HG02840 (cell line): ENCODE measurements around the gene SLC25A1.

ENCODE experiments used
- ATAC-seq: cut with Tn5 transposase; IDR thresholded peaks from one replicate; pipeline ENCODE4 v1.9.1; 2021; ENCODE audit warnings: mild to moderate bottlenecking, moderate library complexity, moderate number of reproducible peaks; ENCODE audit not compliant: unreplicated experiment, low FRiP score

The SLC25A1 gene

DNA sequence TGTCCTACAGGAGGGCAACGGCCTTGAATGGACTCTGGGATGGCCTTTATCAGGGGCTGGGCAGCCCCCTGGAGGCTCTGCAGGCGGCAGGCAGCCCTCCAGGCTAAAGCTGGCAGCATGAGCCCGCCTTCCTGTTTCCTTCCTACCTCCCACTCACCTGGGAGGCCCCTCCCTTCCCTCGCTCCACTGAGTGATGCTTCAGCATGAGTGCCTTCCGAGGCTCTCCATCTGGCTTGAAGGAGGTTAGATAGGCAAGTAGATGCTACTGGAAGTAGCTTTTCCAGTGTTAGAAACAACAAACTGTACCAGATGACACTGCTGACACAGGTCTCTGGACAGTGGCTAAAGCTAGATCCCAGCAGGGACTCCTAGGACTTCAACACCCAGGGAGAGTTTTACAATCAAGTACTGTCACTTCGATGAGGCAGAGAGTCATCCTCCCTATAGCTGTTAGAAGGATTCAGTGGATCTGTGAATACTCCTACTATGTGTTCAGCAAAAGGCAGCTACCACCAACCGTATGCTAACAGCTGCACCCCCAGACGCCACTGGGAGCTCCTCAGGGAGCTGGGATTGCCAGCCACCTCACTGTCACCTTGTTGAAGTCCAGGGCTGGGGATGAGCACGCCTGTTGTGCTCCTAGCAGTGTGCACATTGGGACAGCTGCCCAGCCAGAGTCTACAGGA is 4.1 kb upstream of the SLC25A1 start:
- no peak for ATAC-seq

DNA sequence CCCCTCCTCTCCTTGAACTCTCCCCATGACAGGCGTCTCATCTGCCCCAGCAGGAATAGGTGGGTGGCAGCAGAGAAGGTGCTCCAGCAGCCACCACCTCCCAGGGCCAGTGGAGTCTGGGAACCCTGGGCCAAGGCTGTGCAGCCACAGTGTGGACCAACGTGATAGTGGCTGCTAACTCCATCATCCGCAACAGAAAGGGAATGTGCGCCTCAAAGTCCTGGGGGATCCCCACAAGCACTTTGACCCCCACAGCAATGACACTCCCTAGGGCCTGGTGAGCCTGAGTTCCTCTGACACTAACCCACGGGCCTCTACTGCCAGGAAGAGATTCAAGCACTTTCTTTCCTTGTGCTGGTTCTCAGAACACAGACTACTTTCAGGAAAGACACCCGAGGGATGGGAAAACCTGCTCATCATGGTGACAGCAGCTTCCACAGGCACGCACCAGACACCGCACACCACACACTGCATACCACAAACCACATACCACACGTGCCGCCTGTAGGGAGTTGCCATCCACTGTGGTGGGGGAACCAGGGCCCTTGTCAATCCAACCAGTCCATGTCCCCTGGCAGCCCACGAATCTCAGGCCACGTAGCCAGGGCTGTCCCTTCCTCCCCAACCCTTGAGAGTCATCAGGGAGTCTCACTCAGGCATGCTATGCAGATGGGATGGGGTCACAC is 3.4 kb upstream of the SLC25A1 start:
- no peak for ATAC-seq

DNA sequence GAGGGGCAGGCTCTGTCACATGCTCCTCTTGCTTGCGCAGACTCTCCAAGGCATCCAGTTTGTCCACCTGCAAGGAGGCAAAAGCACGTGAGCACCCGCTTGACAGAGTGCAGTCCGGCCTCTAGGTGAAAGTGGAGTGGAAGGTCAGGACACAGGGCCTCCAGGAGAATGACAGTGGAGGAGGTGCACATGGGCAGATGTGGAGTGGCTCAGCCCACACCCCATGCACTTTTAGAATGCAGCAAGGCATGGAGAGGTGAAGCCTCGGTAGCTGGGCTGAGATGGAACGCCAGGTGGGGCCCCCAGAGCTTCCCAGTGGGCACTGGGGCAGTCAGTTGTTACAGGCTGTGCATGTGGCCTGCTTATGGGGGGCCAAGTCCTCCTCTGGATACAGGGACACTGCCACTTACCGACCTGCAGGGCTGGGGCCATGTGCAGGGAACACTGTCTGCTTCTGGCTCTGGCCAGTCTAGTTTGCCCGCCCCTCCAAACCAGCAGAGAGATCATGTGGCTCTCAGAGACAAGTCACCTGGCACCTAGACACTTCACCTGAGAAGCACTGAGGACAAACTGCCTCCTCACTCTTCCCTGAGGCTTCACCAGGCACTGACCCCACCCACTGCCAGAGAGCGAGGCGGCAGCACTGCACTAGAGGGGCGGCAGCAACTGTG is 2.3 kb upstream of the SLC25A1 start:
- ATAC-seq = no peak

DNA sequence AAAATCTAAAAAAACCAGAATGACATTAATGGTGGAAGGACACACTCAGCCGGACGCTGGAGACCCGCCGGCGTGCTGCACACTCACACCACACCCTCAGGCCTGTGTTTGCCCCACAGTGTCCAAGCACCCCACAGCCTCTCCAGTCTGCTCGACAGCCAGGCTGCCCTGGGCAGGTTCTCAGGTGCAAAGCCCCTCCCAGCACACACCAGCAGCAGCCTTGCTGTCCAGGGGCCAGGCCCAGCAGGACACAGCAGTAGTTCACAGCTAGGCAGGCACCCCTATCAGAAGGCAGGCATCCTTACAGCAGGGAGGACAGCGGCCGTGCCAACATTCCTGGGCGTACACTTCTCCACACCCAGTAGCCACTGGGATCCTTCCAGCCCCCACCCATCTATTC is 1.7 kb upstream of the SLC25A1 start:
- ATAC-seq = no peak

DNA sequence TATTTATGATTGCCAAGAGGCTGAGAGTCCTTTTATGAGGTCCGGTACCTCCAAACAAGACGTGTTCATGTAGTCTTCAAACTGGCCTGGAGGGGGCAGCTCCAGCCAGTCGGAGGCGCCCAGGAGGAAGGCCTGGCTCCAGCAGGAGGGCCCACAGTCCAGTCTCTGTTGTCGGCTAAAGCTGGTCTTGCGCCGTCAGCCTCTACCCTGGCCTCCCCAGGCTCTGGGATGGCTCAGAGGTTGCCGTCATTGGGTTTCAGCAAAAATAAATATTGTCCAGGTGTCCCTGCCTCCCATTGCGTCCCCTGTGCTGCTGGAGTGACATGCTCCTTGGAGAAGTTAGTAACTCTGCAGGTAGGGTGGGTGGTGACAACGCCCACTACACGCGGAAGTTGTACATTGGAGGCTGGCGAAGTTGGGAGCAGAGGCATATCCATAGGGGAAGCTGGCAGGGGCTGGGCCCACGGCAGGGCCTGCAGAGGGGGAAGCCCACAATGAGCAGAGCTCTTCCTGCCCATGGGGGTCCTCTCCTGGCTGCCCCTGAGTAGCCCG is 1.0 kb upstream of the SLC25A1 start:
- ATAC-seq = no peak

DNA sequence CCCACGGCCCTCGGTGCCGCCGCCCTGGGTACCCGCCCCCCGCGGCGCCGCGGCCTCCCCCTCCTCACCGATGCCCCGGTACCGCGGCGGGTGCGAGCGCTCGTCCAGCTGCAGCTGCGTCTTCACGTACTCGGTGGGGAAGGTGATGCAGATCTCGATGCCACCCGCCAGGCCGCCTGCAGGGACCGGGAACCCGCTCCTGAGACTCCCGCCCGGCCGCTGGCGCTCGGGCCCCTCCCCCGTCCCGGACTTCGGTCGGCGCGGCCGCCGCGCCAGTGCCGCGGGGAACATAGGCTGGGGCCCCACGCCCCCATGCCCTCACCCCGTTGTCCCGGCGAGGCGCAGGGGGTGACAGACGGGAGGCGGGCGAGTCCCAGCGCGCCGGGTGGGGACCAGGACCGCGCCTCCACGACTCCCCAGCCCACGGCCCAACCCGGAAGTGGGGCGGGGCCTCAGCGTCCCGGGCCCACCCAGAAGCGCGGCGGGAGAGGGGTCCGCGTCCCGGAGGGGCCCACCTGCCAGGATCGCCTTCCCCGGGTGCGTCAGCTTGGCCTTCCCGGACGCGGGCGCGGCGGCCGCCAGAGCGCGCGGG is 375 bp downstream of the SLC25A1 start:
- ATAC-seq = peak; percentile 34

DNA sequence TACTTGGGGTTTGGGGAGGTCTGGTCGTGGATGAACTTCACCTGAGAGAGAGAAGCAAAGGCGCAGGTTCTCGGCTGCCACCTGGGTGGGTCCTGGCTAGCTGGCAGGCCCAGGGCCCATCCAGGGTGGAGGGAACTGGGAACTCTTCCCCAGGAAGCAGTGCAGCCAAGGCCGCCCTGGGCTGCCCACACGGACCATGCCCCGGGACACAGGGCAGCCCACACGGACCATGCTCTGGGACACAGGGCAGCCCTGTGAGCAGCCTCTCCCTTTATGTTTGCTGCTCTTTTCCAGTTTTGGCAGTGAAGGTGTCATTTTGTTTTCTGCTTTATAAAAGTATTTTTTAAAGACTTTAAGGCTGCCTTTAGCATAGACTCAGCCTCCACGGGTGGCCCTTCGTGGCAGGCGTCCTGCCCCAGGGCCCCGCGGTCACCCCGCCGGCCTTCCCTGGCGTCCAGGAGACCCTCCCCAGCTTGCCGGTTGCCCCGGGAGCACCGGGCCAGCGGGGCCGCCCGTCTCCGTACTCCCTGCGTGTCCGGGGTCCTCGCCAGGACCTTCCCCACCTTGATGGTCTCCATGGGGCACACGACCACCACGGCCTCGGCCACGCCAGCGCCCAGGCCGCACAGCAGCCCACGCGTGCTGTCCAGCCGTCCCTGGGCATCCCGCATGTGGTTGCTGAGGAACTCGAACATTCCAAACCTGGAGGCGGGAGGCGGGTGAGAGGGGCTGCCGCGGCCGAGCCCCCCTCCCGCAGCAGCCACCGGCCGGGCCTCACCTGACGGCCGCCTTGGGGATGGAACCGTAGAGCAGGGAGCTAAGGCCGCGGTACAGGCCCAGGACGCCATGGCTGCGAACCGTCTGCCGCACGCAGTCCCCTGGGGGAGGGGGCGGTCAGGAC is 1.1 kb downstream of the SLC25A1 start:
- no peak for ATAC-seq

DNA sequence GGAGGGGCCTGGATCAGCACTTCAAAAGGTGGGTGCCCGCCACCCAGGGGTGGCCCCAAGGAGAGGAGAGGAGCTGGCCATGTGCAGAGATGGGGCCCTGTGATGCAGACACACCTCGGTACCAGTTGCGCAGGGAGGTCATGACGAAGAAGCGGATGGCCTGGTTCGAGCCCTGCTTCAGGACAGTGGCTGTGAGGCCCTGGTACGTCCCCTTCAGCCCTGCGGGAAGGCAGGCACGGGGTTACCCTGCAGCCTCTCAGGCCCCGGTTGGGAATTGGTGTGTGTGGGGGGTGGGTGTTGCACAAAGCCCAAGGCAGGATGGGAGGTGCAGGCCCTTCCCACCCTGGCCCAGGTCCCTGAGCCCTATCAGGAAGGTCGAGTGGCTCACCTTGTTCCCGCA is 1.8 kb downstream of the SLC25A1 start:
- no peak for ATAC-seq

DNA sequence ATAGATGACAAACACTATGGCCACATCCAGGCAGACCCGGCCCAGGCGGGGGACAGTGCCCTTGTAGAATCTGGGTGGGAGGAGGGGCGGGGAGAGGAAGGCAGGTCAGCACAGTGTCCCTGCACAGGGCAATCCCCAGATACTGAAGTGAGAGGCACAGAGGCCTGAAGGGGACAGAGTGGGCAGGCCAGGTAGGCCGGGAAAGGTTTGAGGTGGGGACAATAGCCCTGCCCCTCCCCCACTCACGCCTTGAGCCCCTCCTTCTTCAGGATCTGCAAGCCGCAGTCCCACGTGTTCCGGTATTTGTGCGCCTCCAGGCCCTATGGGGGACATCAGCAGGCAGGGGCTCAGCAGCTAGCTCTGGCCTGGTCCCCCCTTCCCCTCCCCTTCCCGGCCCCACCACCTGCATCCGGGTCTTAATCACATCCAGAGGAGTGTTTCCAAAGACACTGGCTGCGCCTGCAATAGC is 2.3 kb downstream of the SLC25A1 start:
- ATAC-seq = no peak

DNA sequence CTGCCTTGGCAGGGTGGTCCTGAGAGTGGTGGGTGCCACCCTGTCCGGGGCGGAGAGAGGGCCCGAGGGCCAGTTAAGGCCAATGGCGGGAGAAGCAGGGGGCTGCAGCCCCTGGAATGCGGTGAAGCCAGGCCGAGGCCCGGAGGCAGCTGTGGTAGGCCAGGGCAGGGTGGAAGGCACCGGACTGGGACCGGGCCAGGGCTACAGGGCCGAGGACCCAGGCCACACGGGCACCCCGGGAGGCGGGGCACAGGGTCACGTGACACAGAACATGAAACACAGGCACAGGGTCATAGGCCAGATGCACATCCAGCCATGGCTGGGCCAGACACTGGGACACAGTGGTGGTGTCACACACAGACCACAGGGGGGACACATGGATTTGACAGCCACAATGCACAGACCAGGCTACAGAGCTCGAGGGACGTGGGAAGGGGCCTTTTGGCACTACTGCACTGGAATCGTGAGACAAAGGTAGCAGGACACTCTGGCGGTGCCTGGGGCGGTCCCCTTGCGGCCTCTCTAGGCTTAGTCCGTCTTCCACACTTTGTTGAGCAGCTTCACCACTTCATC is 2.8 kb downstream of the SLC25A1 start:
- no peak for ATAC-seq

DNA sequence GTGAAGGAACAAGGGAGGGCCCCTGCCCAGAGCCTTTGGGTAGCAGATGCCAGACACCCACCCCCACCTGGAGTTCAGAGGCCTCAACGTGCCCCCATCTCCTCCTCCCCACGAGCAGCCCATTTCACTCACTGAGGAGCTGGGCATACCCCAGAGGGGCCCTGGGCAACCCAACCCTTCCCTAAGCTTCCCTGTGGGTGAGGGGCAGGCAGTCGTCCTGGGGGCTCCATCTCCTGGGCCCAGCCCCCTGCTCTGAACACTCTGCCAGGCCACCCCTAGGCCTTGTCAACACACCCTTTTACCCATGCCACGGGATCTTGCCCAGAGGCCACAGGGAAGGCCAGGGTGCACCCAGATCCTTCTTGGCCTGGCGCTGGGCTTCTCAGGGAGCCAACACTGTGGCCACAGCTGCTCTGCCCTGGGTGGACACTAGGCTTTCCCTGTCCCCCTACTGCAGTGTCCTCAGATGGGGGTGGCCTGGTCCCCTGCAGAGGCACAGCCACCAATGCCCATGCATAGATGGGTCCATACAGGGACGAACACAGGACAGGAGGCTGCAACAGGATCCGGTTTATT is 3.4 kb downstream of the SLC25A1 start:
- ATAC-seq = no peak

DNA sequence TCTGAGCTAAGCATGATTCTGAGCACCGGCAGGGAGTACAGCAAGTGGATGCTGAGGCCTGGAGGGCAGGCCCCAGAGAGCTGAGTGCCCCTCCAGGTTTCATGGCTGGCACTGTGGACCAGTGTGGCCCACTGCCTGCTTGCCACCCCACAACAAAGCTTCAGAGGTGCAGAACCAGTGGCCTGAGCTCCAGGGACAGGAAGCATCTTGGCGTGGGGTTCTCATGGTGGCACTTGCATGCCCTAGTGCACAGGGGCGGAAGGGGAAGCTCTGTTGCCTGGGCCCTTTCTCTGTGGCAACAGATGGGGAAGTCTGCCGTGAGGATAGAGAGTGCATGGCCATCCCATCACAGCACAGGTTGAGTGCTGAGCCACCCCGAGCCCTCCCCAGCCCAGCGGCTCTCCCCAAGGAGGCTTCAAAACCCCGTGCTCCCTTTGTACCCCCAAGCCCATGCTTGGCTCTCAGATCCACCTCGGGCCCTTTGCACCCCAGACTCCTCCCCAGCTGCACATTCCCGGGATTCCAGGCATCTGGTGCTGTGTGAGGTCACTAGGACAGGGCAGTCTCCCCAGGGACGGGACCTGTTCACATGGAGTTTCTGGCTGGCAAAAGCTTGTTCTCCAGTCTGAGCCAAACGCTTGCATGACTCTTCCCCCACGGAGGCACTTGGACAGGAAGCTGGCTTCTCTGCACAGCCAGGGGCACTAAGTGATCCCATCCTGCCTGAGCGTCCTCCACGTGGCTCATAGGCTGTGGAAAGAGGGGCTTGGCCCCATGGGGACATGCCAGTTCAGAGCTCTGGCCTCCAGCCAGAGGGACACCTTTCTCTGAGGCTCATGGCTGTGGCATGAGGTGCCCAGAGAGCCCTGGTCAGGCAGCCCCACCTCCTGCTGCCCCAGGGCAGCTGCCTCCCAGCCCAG is 4.2 kb downstream of the SLC25A1 start:
- ATAC-seq = no peak

DNA sequence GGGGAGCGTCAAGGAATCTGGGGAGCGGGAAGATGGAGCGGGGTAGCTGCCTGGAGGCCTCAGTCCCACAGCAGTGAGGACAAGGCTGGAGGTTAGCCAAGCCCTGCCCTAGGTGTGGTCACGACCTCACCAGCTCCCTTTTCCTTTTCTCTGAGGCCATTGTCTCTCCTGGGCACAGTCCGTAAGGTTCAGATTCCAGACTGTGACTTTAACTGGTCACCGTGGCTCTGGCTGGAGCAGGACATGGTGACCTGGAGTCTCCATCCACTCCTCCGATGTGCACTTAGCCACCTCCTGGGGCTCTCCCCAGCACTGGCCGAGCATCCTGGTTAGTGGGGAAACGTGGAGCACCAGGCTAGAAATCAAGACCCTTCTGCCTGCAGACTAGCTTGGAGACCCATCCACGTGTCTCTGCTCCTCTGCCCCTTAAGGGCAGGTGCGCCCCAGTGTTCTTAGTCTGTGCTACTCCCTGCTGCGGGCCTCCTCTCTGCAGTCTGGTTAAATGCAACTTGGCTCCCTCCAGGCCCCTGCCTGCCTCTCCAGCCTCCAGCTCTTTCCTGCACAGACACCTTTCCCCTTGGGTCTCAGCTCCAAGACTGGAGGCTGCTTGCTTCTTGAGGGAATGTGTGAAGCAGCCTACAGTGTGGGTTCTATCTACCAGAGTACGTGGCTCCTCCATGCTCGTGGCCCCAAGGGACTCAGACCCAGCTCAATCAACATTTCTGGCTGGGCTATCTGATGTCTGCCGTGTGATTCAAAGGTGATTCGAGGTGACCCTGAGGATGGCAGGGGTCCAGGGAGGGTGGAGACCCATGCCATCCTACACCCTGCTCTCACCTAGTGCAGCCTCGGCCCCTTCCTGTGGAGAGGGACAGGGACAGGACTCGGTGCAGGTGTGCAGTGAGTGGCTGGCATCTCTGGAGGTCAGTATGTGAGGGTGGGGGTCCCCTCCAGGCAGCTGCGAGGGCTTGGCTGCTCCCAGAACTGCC is 5.2 kb downstream of the SLC25A1 start:
- ATAC-seq = no peak

DNA sequence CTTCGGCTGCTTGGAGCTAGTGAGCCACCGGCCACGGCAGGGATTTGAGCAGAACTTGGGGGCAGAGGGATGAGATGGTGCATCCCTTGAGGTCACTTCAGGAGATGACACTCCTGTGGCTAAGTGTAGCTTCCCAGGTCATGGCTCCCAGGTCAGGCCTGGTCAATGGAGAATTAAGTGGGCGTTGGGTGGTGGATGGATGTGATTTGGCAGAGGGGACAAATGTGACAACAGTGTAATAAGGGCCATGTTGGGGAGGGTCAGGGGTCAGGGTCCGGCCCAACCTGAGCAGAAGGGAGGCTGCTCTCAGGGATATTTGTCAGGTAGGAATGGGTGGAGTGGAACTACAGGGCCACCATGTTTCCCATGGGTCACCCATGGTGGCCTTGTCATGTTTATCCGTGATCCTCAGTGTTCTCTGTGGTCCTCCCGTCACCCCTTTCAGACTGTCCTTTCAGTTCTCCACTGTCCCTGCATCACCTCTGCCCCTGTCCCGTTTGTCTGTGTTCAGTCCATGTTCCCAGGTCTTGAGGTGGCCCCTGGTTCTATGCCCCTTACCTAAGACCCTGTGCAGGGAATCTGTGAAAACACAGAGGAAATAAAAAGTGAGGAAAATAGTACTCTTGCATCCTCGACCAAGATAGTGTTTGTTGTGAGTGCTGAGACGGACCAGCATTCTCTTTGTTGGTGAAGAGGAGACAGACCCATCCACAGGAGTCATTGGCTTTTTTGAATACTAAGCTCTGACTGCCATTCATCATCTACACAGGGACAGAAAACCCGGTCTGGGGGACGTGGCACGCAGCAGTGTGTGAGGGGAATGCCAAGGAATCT is 6.1 kb downstream of the SLC25A1 start:
- no peak for ATAC-seq

DNA sequence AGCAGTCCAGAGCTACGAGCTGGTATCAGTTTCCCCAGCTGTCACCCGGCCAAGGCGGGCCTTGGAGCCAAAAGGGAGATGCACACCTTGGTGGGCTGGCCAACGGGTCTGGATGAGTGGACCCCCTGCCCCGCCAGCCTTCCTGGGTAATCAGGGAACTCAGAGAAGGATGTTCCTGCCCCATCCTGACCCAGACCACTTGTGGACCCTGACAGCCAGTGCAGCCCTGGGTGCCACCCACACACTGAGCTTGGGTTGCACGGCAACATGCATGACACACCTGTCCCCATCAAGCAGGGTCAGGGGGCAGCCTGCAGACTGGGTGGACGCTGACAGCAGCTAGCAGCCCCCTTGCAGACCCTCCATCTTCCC is 8.6 kb downstream of the SLC25A1 start:
- no peak for ATAC-seq
